HG03432 (cell line): ENCODE results near the gene ENTR1.
"Not testable (repeated sequence)": the region's sequence is repeated elsewhere in the genome, so short reads cannot be mapped to it uniquely, and the experiment has no call there.

Source experiments
- ATAC-seq: cut with Tn5 transposase; IDR thresholded peaks from one replicate; pipeline ENCODE4 v1.9.1; 2021; ENCODE audit warnings: mild to moderate bottlenecking, moderate library complexity; ENCODE audit not compliant: unreplicated experiment

The ENTR1 gene

GRCh38 chr9:136438548-136439480 is 28.4 kb upstream of the ENTR1 start:
- peak; percentile 56 for ATAC-seq

DNA sequence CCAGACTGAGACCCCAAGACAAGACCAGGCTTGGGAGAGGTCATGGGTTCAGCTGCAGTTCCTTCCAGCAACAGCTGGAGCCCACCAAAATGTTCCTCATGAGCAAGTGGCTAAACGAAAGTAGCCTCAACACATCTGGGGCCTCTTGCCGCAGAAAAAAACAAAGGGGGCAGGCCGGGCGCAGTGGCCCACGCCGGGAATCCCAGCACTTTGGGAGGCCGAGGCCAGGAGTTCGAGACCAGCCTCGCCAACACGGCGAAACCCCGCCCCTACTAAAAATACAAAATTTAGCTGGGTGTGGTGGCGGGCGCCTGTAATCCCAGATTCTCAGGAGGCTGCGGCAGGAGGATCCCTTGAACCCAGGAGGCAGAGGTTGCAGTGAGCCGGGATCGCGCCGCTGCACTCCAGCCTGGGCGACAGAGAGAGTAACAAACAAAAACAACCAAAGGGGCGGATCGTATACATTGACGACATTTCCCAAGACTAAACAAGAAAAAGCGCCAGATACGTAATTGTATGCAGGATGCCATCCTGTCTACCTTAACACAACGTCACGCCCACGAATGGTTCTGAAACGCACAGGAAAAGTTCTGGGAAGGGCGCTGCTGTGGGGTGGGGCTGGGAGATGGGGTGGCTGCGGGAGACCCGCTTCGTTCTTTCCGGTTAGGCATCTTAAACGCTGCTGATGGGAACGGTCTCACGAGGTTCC is 27.6 kb upstream of the ENTR1 start:
- ATAC-seq, result no peak

GRCh38 chr9:136437430-136437829 is 27.0 kb upstream of the ENTR1 start:
- no peak for ATAC-seq

DNA sequence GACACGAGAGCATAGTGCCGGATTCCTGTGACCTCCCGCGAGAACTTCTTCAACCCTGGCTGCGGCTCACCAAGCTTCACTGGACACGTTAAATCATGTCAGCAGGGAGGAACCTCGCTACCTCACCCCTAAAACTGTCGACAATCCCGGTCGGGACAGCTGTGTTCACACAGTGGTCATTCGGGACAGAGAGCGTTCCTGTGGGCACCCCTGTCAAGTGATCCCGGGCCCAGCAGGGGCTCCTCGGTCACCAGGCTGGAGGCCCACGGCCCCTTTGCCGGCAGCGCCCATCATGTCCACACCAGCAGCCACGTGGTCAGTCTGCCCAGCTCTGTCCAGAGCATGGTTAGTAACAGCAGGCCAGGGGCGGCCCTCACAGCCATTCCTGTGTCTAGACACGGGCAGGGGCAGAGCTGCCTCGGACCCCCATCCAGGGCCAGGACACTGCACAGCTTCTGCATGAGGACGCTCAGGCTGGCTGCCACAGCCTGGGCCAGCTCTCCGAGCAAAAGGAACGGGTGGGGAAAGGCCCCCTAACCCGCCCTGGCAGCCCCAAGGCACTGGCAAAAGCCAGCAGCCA is 25.7 kb upstream of the ENTR1 start:
- no peak for ATAC-seq

- no peak for ATAC-seq
Observed at GRCh38 chr9:136434580-136435169, 24.3 kb upstream of the ENTR1 start.

DNA sequence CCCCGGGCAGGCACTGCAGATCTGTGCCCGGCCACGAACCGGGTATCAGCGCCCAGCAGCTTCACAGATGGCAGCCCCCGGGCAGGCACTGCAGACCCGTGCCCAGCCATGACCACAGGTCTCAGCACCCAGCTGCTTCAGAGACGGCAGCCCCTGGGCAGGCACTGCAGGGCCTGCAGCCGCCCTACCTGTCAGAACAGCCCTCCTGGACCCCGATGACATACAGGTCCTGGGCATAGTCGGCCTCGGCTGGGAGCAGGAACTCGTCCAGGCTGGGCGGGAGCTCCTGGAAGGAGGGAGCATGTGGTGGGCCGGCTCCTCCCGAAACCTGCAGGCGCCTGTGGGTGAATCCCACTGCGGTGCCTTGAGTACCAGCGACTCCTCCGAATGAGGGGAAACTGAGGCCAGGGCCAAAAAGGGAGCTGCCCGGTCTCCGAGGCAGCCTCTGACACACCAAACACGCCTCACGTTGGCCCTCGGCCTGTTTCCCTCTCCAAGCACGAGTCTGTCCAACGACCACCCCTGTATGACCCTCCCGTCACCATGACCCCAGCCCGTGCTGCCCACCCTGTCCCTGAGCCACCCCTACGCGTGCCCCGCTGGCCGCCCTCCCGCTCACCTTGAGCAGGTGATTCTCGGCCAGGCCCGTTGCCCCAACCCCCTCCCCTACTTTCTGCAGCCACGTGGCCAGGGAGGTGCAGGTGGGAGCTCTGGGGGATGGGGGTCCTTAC is 23.6 kb upstream of the ENTR1 start:
- no peak for ATAC-seq

- ATAC-seq, result no peak
Observed at GRCh38 chr9:136433043-136433715, 22.8 kb upstream of the ENTR1 start.

GRCh38 chr9:136432591-136432990 is 22.2 kb upstream of the ENTR1 start:
- no peak for ATAC-seq

- no peak for ATAC-seq
Observed at GRCh38 chr9:136431782-136432350, 21.5 kb upstream of the ENTR1 start.

DNA sequence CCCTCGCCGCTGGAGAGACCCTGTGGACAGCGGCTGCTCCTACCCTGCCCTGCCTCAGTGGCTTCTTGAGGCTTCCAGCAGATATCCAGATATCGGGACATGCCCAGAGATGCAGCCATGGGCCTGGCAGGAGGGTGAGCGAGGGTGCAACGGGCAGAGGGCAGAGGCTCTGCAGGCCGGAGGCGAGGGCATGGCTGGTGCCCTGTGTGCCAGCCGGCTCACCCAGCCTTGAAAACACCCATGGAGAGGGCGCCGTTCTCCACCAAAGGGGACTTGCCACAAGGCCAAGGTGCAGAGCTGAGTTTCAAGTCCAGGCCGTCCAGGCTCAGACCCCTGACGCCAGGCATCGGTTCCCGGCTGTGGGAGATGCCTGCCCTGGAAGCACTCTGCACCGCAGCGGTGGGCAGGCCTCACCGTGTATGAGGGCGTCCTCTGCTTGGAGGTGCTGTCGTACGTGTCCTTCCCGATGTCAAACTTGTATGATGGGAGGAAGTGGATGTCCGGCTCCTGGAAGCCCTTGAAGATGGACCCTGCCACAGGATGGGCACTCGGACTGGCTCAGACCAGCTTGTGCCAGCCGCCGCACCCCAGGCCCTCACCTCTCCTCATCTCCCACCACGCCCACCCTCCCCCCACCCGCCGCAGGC is 20.3 kb upstream of the ENTR1 start:
- no peak for ATAC-seq

DNA sequence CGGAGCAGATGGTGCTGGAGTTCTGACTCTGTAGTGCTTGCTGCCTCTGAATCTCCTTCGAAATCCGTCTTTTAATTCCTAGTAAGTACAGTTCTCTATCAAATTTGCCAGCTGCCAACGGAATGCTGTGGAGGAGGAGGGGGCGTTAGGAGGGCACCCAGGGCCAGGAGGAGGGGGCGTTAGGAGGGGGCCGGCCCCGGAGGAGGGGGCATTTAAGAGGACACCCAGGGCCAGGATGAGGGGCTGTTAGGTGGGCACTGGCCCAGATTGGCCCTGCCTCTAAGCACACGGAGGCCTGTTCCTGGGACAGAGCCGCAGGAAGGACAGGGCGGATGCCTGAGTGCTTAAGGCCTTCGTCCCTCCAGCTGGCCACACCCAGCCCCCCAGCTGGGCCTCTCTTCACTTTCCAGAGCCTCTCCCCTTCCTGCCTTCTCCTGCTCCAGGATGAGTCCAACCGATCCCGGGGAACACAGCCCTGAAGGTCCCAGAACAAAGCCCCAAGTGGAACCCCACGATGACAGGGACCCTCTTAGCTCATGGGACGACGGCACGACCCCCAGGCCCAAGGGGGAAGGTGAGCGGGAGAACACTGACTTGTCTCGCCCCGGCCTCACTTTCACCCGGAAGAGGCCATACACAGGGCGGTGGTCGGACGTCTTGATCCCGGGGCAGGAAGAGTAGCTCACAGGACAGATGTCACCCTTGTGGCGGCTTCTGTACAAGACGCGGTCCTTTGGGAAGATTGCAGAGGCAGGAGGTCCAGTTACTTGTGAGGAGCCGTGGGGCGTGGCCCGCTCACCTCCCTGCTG is 19.5 kb upstream of the ENTR1 start:
- ATAC-seq, result no peak

- no peak for ATAC-seq
Observed at GRCh38 chr9:136429075-136429628, 18.7 kb upstream of the ENTR1 start.

DNA sequence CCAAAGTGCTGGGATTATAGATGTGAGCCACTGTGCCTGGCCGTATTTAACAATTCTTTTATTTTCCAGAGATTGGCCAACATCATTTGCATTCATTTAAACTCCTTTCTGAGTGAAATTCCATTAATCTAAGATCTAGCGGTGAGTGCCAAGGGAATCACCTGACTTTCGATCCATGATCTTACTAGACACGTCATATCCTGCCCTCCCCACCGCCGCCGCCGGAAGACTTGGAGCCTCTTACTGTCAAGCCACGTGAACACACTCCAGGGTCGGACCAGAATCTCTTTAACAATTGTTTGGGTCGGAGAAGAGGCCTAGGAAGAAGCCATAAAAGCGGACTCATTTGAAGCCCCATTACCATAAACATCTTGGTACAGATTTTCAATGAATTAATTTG is 16.4 kb upstream of the ENTR1 start:
- ATAC-seq, result no peak

DNA sequence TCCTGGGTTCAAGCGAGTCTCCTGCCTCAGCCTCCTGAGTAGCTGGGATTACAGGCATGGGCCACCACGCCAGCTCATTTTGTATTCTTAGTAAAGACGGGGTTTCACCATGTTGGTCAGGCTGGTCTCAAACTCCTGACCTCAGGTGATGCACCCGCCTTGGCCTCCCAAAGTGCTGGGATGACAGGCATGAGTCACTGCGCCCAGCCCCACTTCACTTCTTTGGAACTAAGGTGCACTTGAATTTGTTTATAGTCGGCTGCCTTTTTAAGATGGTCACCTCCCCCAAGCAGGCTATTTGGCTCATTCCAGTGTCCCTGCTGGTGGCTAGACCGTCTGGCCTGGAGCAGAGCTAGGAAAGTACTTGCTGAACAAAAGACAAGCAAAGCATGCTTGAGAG is 15.0 kb upstream of the ENTR1 start:
- ATAC-seq, result not testable (repeated sequence)

- ATAC-seq, result no peak
Observed at GRCh38 chr9:136424750-136425362, 14.4 kb upstream of the ENTR1 start.

DNA sequence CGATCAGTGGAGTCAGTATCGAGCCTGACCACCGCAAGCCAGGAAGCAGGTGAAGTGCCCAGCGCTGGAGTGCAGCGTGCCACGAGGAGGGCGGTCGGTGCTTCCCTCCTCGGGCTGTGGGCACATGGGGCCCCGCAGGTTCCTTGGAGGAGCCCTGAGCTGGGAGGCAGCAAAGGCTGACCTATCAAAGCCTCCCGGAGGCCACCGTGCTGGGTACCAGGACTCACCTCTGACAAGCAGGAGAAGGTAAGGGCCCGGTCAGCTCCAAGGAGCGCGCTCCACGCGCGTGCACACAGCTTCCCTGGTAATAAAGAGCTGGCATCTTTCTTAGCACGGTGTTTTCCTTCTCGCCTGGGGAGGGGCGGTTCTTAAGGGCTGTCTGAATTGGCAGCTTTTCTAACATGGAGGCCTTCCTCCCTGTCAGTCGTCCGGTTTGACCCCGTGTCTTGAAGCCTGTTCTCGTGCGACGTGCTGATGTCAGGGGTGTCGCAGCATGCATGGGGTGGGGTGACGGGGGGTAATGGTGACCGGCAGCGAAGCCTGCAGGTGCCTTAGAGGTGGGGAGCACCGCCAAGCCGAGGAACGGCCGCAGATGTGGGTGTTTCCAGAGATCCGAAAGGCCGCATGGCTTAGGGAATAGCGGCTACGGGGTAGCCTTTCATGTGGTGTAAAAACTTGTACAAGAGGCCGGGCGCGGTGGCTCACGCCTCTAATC is 13.2 kb upstream of the ENTR1 start:
- no peak for ATAC-seq

DNA sequence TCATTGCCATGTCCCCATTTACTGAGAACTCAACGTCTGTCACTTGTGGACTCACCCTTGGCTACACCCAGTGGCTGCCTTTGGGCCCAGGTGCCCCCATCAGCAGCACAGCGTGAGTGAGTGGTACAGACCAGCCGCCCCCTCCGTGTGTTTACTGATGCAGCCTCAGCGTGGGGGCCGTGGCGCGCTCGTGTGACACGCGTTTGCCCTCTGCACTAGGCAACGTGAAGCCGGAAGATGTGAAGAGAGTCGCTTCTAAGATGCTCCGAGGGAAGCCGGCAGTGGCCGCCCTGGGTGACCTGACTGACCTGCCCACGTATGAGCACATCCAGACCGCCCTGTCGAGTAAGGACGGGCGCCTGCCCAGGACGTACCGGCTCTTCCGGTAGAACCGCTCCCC is 12.5 kb upstream of the ENTR1 start:
- ATAC-seq, result no peak
